Subcutaneous abdominal adipose tissue (tissue), 5 donors: ENCODE results near the gene C1orf210.

Source experiments
- H3K27ac ChIP-seq: one replicate; pipeline ENCODE4 v1.7.0; 2013; ENCODE audit warnings: low read depth, mild to moderate bottlenecking, inconsistent platforms, low read length, moderate library complexity
- H3K27me3 ChIP-seq, 5 donors: one replicate each; pipeline ENCODE4 v1.7.0; 2013; ENCODE audit warnings: low read length in 5 of 5, inconsistent platforms in 1 of 5; ENCODE audit not compliant: control insufficient read depth in 5 of 5, insufficient read depth in 4 of 5
- H3K36me3 ChIP-seq, 5 donors: one replicate each; pipeline ENCODE4 v1.7.0; 2013; ENCODE audit warnings: low read length in 5 of 5; ENCODE audit not compliant: control insufficient read depth in 5 of 5, insufficient read depth in 5 of 5
- H3K4me1 ChIP-seq, 5 donors: one replicate each; pipeline ENCODE4 v1.7.0; 2013; ENCODE audit warnings: low read length in 5 of 5, mild to moderate bottlenecking in 3 of 5, moderate library complexity in 1 of 5; ENCODE audit not compliant: control insufficient read depth in 5 of 5, insufficient read depth in 5 of 5
- H3K4me3 ChIP-seq, 5 donors: one replicate each; pipeline ENCODE4 v1.7.0; 2013; ENCODE audit warnings: low read length in 5 of 5, low read depth in 1 of 5
- H3K9ac ChIP-seq, 5 donors: one replicate each; pipeline ENCODE4 v1.7.0; 2013; ENCODE audit warnings: low read length in 5 of 5, mild to moderate bottlenecking in 4 of 5, moderate library complexity in 3 of 5
- H3K9me3 ChIP-seq, 5 donors: one replicate each; pipeline ENCODE4 v1.7.0; 2013; ENCODE audit warnings: low read length in 5 of 5; ENCODE audit not compliant: control insufficient read depth in 5 of 5
- donor health status: healthy.
- donor health status: healthy.
- donor health status: healthy.
- donor health status: healthy.
- donor health status: healthy.

The C1orf210 gene

GRCh38 chr1:43238085-43238484, 47.3 kb downstream of the C1orf210 start:
- Histone ChIP-seq H3K4me1 (peaks cover 1 to 39% (median 27%) of the 10 kb centered on the region in 5 donors), H3K9ac (no peak overlapping the region), H3K27me3 (no peaks in the 10 kb centered on the region), H3K9me3 (no peaks in the 10 kb centered on the region), H3K36me3 (no peaks in the 10 kb centered on the region), H3K4me3 (no peak overlapping the region), H3K27ac (no peak overlapping the region)

GRCh38 chr1:43237121-43237520, 48.3 kb downstream of the C1orf210 start:
- Histone ChIP-seq H3K27me3 (no peaks in the 10 kb centered on the region), H3K9me3 (no peaks in the 10 kb centered on the region), H3K27ac (no peak overlapping the region), H3K4me1 (peaks cover 1 to 48% (median 31%) of the 10 kb centered on the region in 5 donors), H3K4me3 (no peak overlapping the region), H3K9ac (no peak overlapping the region), H3K36me3 (no peaks in the 10 kb centered on the region)

GRCh38 chr1:43235451-43236121, 49.8 kb downstream of the C1orf210 start:
- Histone ChIP-seq H3K4me1 (peaks cover 1 to 54% (median 37%) of the 10 kb centered on the region in 5 donors), H3K36me3 (no peaks in the 10 kb centered on the region), H3K27me3 (no peaks in the 10 kb centered on the region), H3K4me3 (no peak overlapping the region), H3K9ac (peak overlapping the region in 2 of 5 donors; percentile 6 to 27), H3K27ac (peak overlapping the region; percentile 28), H3K9me3 (no peaks in the 10 kb centered on the region)

GRCh38 chr1:43235040-43235439, 50.3 kb downstream of the C1orf210 start:
- no peaks in the 10 kb centered on the region for H3K9me3 ChIP-seq
- no peaks in the 10 kb centered on the region for H3K27me3 ChIP-seq
- peak overlapping the region in 2 of 5 donors; percentile 21 to 27 for H3K9ac ChIP-seq
- no peaks in the 10 kb centered on the region for H3K36me3 ChIP-seq
- H3K4me1 ChIP-seq = peaks cover 1 to 59% (median 42%) of the 10 kb centered on the region in 5 donors
- H3K27ac ChIP-seq = peak overlapping the region; percentile 28
- no peak overlapping the region for H3K4me3 ChIP-seq

GRCh38 chr1:43234267-43234666, 51.1 kb downstream of the C1orf210 start:
- Histone ChIP-seq H3K9ac (no peak overlapping the region), H3K36me3 (no peaks in the 10 kb centered on the region), H3K9me3 (no peaks in the 10 kb centered on the region), H3K4me3 (no peak overlapping the region), H3K27me3 (no peaks in the 10 kb centered on the region), H3K4me1 (peaks cover 1 to 65% (median 49%) of the 10 kb centered on the region in 5 donors), H3K27ac (no peak overlapping the region)

GRCh38 chr1:43233631-43234030, 51.8 kb downstream of the C1orf210 start:
- no peak overlapping the region for H3K27ac ChIP-seq

GRCh38 chr1:43232482-43232881, 52.9 kb downstream of the C1orf210 start:
- Histone ChIP-seq H3K36me3 (no peaks in the 10 kb centered on the region), H3K4me3 (no peak overlapping the region), H3K27ac (peak overlapping the region; percentile 31), H3K9ac (no peak overlapping the region), H3K27me3 (no peaks in the 10 kb centered on the region), H3K4me1 (peaks cover 1 to 55% (median 46%) of the 10 kb centered on the region in 5 donors), H3K9me3 (no peaks in the 10 kb centered on the region)

More at GRCh38 chr1:43233631-43234030, 51.8 kb downstream of the C1orf210 start:
- peaks cover 1 to 62% (median 49%) of the 10 kb centered on the region in 5 donors for H3K4me1 ChIP-seq
- no peaks in the 10 kb centered on the region for H3K9me3 ChIP-seq
- no peak overlapping the region for H3K9ac ChIP-seq
- H3K4me3 ChIP-seq = no peak overlapping the region
- H3K36me3 ChIP-seq = no peaks in the 10 kb centered on the region
- H3K27me3 ChIP-seq = no peaks in the 10 kb centered on the region

- Histone ChIP-seq H3K4me3 (no peak overlapping the region), H3K9ac (peak overlapping the region in 1 of 5 donors; percentile 44), H3K9me3 (no peaks in the 10 kb centered on the region), H3K36me3 (no peaks in the 10 kb centered on the region), H3K27me3 (no peaks in the 10 kb centered on the region), H3K27ac (peak overlapping the region; percentile 31), H3K4me1 (peaks cover 1 to 57% (median 46%) of the 10 kb centered on the region in 5 donors)
Observed at GRCh38 chr1:43232074-43232473, 53.3 kb downstream of the C1orf210 start.
